ENCODE data around the gene LRP8. TPM values are rescaled to one million over a fixed set of nuclear protein-coding genes. Genes with fewer than 3 reads are reported as not detected.

Gene LRP8
- polyA plus RNA-seq, 1 donor (not counting 4 experiments of a cell fraction or from before 2014, with no cell fraction given) = 31.0 TPM

DNA sequence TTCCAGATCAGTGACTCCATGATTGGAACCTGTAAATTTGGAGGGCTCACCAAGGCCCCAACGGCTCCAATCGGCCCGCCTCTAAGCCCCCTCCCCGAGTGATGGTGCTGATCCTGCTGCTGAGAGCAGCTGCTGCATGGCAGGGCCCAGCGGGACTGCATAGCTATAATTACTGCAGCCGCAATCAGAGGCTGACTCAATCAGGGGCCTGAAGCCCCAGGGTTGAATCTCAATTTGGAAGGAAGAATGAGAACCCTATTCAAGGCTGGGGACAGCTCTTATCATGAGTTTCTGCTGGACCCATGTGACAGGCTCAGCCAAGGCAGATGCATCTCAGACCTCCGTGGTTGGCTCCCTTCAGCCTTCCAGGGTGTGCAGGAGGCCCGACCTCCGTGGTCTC lies 46.7 kb downstream of the LRP8 start:
- no peaks in the 10 kb centered on the region for H3K9me1 ChIP-seq (ENCODE audit: control insufficient read depth, extremely low read depth, insufficient read depth, low read length)
- H3K4me3 ChIP-seq (ENCODE audit: control insufficient read depth in 2 of 3, extremely low read depth in 1 of 3, insufficient read depth in 2 of 3, low read depth in 1 of 3, low read length in 3 of 3) = no peak overlapping the region
- TF ChIP-seq, protein P1, sequence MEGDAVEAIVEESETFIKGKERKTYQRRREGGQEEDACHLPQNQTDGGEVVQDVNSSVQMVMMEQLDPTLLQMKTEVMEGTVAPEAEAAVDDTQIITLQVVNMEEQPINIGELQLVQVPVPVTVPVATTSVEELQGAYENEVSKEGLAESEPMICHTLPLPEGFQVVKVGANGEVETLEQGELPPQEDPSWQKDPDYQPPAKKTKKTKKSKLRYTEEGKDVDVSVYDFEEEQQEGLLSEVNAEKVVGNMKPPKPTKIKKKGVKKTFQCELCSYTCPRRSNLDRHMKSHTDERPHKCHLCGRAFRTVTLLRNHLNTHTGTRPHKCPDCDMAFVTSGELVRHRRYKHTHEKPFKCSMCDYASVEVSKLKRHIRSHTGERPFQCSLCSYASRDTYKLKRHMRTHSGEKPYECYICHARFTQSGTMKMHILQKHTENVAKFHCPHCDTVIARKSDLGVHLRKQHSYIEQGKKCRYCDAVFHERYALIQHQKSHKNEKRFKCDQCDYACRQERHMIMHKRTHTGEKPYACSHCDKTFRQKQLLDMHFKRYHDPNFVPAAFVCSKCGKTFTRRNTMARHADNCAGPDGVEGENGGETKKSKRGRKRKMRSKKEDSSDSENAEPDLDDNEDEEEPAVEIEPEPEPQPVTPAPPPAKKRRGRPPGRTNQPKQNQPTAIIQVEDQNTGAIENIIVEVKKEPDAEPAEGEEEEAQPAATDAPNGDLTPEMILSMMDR (optimal IDR thresholded peaks at IDR 0.05 in 1 of 3, IDR thresholded peaks at IDR 0.05 in 1 of 3, conservative IDR thresholded peaks at IDR 0.05 in 1 of 3; ENCODE audit: extremely low read depth in 1 of 3, insufficient read depth in 2 of 3, low read length in 3 of 3) = no peak
- TF ChIP-seq EZH2 (IDR thresholded peaks at IDR 0.05; ENCODE audit: low read length) = no peak
- H3K4me2 ChIP-seq (ENCODE audit: control insufficient read depth, extremely low read depth, insufficient read depth, low read depth, low read length) = no peak overlapping the region
- no peak for DNase-seq (ENCODE audit: low read depth, low spot score)
- H3K4me1 ChIP-seq (ENCODE audit: control insufficient read depth, extremely low read depth, insufficient read depth, low read length) = no peaks in the 10 kb centered on the region
- H4K20me1 ChIP-seq (ENCODE audit: control insufficient read depth, extremely low read depth, insufficient read depth, low read length) = no peaks in the 10 kb centered on the region
- H2AFZ ChIP-seq (ENCODE audit: control insufficient read depth, low read length) = no peak overlapping the region
- FAIRE-seq = no peak
- dilution Hi-C loops (cut with MboI; ENCODE audit: extremely low pct_ligation_motif_present, low sequenced_read_pairs) = no loop called here
- H3K36me3 ChIP-seq (ENCODE audit: control insufficient read depth in 2 of 2, extremely low read depth in 1 of 2, insufficient read depth in 2 of 2, low read length in 2 of 2) = peaks cover 17 to 21% of the 10 kb centered on the region in 2 experiments
- no peaks in the 10 kb centered on the region for H3K27me3 ChIP-seq (ENCODE audit: control insufficient read depth, extremely low read depth, insufficient read depth, low read length)
- H3K9me3 ChIP-seq (ENCODE audit: control insufficient read depth, low read depth, low read length) = no peaks in the 10 kb centered on the region
- H3K79me2 ChIP-seq (ENCODE audit: control insufficient read depth, insufficient read depth, low read length) = no peaks in the 10 kb centered on the region
- H3K27ac ChIP-seq (ENCODE audit: control insufficient read depth, insufficient read depth, low read length) = no peak overlapping the region
- no peak overlapping the region for H3K9ac ChIP-seq (ENCODE audit: control insufficient read depth, extremely low read depth, insufficient read depth, low read length)

DNA sequence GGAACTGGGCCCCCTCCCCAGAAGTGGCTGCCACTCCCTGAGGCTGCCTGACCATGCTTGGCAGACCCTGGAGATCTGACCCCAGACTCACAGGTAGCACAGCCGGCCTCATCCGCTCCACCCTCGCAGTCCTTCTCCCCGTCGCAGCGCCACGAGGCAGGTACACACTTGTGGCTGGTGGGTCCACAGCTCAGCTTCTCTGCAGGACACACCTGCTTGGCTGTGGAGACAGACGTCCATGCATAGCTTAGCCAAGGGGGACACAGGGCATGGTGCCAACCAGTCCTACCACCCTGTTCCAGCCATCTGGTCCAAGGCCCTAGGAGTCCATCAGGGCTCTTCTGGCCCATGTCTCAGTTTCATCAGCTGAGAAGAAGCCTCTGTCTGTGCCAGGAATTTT lies 47.4 kb downstream of the LRP8 start:
- FAIRE-seq (no peak), DNase-seq (ENCODE audit: low read depth, low spot score) (no peak)
- no peaks in the 10 kb centered on the region for H3K27me3 ChIP-seq (ENCODE audit: control insufficient read depth, extremely low read depth, insufficient read depth, low read length)
- no peak overlapping the region for H2AFZ ChIP-seq (ENCODE audit: control insufficient read depth, low read length)
- H3K4me3 ChIP-seq (ENCODE audit: control insufficient read depth in 2 of 3, extremely low read depth in 1 of 3, insufficient read depth in 2 of 3, low read depth in 1 of 3, low read length in 3 of 3) = no peak overlapping the region
- no peaks in the 10 kb centered on the region for H3K4me1 ChIP-seq (ENCODE audit: control insufficient read depth, extremely low read depth, insufficient read depth, low read length)
- H3K9me3 ChIP-seq (ENCODE audit: control insufficient read depth, low read depth, low read length) = no peaks in the 10 kb centered on the region
- no peak overlapping the region for H3K9ac ChIP-seq (ENCODE audit: control insufficient read depth, extremely low read depth, insufficient read depth, low read length)
- TF ChIP-seq EZH2 (IDR thresholded peaks at IDR 0.05; ENCODE audit: low read length) = no peak
- TF ChIP-seq, protein P1 (optimal IDR thresholded peaks at IDR 0.05 in 1 of 3, IDR thresholded peaks at IDR 0.05 in 1 of 3, conservative IDR thresholded peaks at IDR 0.05 in 1 of 3; ENCODE audit: extremely low read depth in 1 of 3, insufficient read depth in 2 of 3, low read length in 3 of 3) = no peak
- H3K9me1 ChIP-seq (ENCODE audit: control insufficient read depth, extremely low read depth, insufficient read depth, low read length) = no peaks in the 10 kb centered on the region
- peaks cover 17 to 22% of the 10 kb centered on the region in 2 experiments for H3K36me3 ChIP-seq (ENCODE audit: control insufficient read depth in 2 of 2, extremely low read depth in 1 of 2, insufficient read depth in 2 of 2, low read length in 2 of 2)
- H3K79me2 ChIP-seq (ENCODE audit: control insufficient read depth, insufficient read depth, low read length) = no peaks in the 10 kb centered on the region
- no peak overlapping the region for H3K27ac ChIP-seq (ENCODE audit: control insufficient read depth, insufficient read depth, low read length)
- no peaks in the 10 kb centered on the region for H4K20me1 ChIP-seq (ENCODE audit: control insufficient read depth, extremely low read depth, insufficient read depth, low read length)
- H3K4me2 ChIP-seq (ENCODE audit: control insufficient read depth, extremely low read depth, insufficient read depth, low read depth, low read length) = no peak overlapping the region
- dilution Hi-C loops (cut with MboI; ENCODE audit: extremely low pct_ligation_motif_present, low sequenced_read_pairs) = no loop called here
